Superior temporal gyrus (tissue), 1 donor: ENCODE measurements around the gene TXNL4B.

Source experiments
- DNase-seq: peaks from one replicate; pipeline ENCODE4 v3.0.0-alpha.2; 2016; ENCODE audit errors: extremely low spot score

TXNL4B gene

GRCh38 chr16:72093448-72094265, at the start of gene TXNL4B, which contains the start of gene DHX38:
TSS of gene TXNL4B (minus strand) at chr16:72093620. CDS start at chr16:72090749, 2,871 bp downstream.
TSS of gene DHX38 (plus strand) at chr16:72093847. CDS start at chr16:72096158, 2,311 bp downstream.
- DNase-seq, result peak; percentile 100

- no peak for DNase-seq
These were observed 49.1 kb upstream of the TXNL4B start for GRCh38 chr16:72142476-72142875.

- DNase-seq, result no peak
These were observed 46.5 kb upstream of the TXNL4B start for GRCh38 chr16:72139908-72140307.

- DNase-seq, result no peak
These were observed 44.7 kb upstream of the TXNL4B start for GRCh38 chr16:72138064-72138572.

- DNase-seq, result no peak
These were observed 44.1 kb upstream of the TXNL4B start for GRCh38 chr16:72137380-72138063.

GRCh38 chr16:72134507-72134906, 41.1 kb upstream of the TXNL4B start:
- no peak for DNase-seq

GRCh38 chr16:72132726-72133125, 39.3 kb upstream of the TXNL4B start:
- no peak for DNase-seq

- DNase-seq, result no peak
These were observed 37.6 kb upstream of the TXNL4B start for GRCh38 chr16:72131036-72131435.

- DNase-seq, result no peak
These were observed 36.7 kb upstream of the TXNL4B start for GRCh38 chr16:72129976-72130656.

- DNase-seq, result no peak
These were observed 35.3 kb upstream of the TXNL4B start for GRCh38 chr16:72128701-72129100.

GRCh38 chr16:72126429-72126765, 33.0 kb upstream of the TXNL4B start:
- peak; percentile 18 for DNase-seq

GRCh38 chr16:72125635-72126428, 32.4 kb upstream of the TXNL4B start:
- no peak for DNase-seq

- peak; percentile 86 for DNase-seq
These were observed 31.6 kb upstream of the TXNL4B start for GRCh38 chr16:72124761-72125634.

- DNase-seq, result no peak
These were observed 30.7 kb upstream of the TXNL4B start for GRCh38 chr16:72124148-72124547.

- no peak for DNase-seq
These were observed 30.0 kb upstream of the TXNL4B start for GRCh38 chr16:72123426-72123825.

GRCh38 chr16:72122916-72123315, 29.5 kb upstream of the TXNL4B start:
- no peak for DNase-seq

GRCh38 chr16:72122308-72122707, 28.9 kb upstream of the TXNL4B start:
- DNase-seq, result no peak

GRCh38 chr16:72120026-72120425, 26.6 kb upstream of the TXNL4B start:
- DNase-seq, result no peak

GRCh38 chr16:72113616-72113945, 20.2 kb upstream of the TXNL4B start:
- DNase-seq, result no peak

GRCh38 chr16:72112906-72113615, 19.6 kb upstream of the TXNL4B start:
- DNase-seq, result no peak
